GM19193 (cell line): ENCODE data around the gene DNM2.

Experiments used
- POLR2A ChIP-seq: IDR thresholded peaks from 4 replicates; pipeline ENCODE4 v1.6.1; 2011; ENCODE audit not compliant: insufficient read depth, insufficient read length; ENCODE audit errors: extremely low read depth

The DNM2 gene

GRCh38 chr19:10835754-10836478 lies 118.0 kb downstream of the DNM2 start, which contains the start of gene TMED1:
TSS of gene TMED1 (minus strand) at chr19:10836212. CDS start at chr19:10836191, 21 bp downstream.
- peak; percentile 64 for TF ChIP-seq POLR2A

DNA sequence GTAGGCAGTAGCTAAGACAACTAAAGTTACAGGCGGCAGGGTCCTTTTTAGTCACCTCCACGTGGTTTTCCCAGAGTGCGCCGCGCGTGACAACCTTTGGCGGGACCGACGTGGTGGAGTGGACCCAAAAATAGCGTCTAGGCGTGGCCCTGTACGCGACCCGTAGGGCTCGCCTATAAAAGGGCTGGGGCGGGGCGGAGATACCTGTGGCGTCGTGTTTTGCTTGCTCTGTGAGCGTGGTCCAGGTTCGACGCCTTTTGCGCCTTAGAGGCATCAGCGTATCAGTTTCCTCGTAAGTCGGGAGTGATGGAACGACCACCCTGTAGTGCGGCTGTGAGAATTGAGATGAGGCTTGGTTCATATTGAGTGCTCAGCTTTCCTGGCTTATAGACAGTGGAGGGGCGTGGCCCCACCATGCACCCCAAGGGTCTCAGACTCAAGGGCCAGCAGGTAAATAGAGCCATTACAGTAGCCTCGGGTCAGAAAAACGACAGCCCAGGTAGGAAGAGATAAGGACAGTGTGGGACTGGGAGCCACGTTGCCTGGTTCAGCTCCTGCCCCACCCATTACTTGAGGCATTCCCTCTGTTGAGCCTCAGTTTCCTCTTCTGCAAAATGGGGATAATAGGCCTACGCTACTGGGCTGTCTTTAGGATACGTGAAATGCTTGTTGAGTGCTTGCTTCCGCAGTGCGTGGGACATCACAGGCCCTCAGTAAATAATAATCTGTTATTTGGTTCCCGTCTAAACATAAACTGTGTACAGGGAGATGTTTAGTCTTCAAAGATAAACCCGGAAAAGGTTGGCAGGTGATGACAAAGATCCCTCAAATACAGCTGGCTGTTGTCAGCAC lies 118.8 kb downstream of the DNM2 start:
- TF ChIP-seq POLR2A, result no peak

DNA sequence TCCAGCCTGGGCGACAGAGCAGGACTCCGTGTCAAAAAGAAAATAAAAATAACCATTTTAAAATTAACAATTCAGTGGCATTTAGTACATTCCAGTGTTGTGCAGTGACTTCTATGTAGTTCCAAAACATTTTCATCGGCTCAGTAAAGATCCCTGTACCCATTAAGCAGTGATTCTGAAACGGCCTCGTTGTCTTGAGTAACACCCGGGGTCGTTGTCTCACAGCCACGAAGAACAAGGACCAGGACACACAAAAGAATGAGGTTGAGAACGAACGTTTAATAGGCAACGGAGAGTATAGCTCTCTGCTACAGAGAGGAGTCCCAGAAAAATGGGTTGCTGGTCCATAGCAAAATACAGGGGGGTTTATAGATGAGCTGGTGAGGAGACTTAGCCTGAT lies 120.5 kb downstream of the DNM2 start:
- TF ChIP-seq POLR2A, result no peak

DNA sequence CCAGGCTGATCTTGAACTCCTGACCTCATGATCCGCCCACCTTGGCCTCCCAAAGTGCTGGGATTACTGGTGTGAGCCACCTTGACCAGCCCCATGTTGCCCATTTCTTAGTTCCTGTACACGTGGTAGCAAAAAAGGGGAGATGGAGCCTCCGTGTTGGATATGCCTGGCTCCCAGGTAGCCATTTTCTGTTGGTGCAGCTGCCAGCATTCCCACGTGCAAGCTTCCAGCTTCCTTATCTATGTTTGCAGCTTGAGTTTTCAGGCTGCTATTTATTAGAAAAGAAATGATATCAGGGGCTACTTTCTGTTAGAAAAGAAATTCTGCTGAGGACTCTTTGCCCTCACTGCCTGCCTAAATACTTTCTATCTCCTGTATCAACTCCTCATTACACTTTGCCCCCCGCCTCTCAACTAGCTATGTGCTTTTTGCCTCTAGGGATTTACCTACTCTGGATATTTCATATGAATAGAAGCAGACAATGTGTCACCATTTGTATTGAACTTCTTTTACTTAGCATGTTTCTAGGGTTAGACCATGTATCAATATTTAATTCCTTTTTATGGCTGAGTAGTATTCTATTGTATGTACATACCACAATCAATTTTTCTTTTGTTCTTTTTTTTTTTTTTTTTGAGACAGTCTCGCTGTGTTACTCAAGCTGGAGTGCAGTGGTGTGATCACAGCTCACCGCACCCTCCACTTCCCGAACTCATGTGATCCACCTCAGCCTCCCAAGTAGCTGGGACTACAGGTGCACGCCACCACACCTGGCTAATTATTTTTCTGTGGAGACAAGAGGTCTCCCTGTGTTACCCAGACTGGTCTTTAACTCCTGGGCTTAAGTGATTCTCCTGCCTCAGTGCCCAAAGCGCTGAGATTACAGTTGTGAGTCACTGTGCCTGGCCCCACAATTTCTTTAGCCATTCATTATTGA lies 121.5 kb downstream of the DNM2 start:
- no peak for TF ChIP-seq POLR2A

DNA sequence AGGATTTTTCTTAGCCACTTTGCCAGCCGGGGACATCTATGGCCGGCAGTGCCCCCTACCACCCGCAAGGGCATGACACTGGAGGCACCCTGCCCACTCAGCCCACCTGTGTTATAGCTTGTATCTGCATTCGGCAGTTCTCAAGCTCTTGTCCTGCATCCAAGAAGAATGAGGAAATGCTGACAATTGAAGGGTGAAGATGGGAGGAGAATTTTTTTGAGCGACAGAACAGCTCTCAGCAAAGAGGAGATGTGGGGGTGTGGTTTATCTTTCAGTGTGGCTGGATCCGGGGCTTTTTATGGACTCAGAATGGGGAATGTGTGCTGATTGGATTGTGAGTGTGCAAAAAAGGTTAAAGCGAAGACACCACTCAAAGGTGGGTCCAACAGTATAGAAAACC lies 124.9 kb downstream of the DNM2 start:
- TF ChIP-seq POLR2A, result no peak

DNA sequence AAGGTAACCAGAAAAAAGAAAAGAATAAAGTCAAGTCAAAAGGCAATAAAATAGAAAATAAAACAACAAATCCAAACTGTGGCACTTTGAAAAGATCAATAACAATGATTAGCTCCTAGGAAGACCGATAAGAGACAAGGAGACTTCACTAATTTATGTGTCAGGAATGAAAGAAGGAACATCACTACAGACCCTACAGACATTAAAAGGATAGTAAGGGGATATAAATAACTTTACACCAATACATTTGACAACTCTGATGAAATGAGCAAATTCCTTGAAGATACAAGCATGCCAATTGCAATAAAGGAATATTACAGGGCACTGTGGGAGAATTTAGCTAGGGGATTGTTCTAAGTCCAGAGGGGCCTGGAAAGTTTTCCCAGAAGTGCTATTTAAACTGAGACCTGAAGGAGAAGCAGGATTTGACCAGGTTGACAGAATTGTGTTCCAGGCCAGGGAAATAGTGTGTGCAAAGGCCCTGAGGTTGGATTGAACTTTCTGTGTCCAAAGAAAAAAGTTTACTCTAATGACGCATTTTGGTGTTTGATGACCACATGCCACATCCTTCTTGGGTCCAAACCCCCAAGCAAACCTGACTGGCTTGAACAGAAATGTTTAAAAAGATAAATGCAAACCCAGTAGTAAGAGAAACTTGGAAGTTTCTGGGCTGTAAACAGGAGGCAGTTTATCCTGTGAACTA lies 128.8 kb downstream of the DNM2 start:
- TF ChIP-seq POLR2A, result no peak

GRCh38 chr19:10848230-10848856 lies 130.5 kb downstream of the DNM2 start, which contains the start of gene C19orf38:
TSS of gene C19orf38 (plus strand) at chr19:10848415. CDS start at chr19:10848509, 94 bp downstream.
- no peak for TF ChIP-seq POLR2A

- no peak for TF ChIP-seq POLR2A
Observed at GRCh38 chr19:10850631-10851030, 132.8 kb downstream of the DNM2 start.

GRCh38 chr19:10852098-10852800 lies 134.4 kb downstream of the DNM2 start:
- TF ChIP-seq POLR2A, result no peak

- TF ChIP-seq POLR2A, result no peak
Observed at GRCh38 chr19:10852941-10853340, 135.1 kb downstream of the DNM2 start.

DNA sequence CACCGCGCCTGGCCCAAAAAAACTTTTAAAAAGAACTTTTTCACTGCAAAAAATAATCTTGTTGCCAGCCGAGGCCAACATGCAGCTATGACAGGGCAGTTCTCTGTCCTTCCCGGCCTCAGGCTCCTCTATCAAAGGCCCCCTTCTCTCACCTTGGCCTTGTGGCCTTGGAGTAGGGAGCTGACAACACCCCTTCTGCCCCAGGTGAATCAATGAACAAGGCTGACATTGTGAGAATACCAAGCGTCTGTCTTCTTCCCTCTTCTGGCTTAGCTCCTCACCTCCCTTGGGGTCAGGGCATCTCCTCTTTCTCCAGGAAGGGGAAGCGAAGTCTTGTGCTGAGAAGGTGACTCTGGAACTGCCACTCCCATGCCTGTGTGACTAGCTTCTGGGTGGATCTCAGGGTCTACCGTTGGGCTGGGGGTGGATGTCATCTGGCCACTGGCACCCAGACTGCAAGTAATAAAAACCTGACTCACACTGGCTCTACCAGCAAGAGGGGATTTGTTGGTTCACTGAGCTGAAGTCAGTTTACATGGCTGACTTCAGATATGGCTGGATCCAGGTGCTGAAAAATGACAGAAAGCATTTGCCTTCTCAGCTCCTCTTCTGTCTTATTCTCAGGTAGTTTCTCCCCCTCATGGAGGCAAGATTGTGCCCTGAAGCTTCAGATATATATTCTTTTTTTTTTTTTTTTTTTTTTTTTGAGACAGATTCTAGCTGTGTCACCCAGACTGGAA lies 136.6 kb downstream of the DNM2 start:
- no peak for TF ChIP-seq POLR2A

GRCh38 chr19:10855879-10856522 lies 138.1 kb downstream of the DNM2 start:
- TF ChIP-seq POLR2A, result no peak
